K562 (cell line): Measurements from ENCODE around the gene COQ4. TPM values are rescaled to one million over a fixed set of nuclear protein-coding genes. Genes with fewer than 3 reads are reported as not detected.

ENCODE experiments used
- ATAC-seq: fragments of 200-7000 bp; cut with Tn5 transposase; 3 replicates; pipeline ENCODE4 v1.9.1; 2020; ENCODE audit warnings: moderate library complexity
- BruUV-seq: library from RNA; stranded (reverse); fragments of 400-500 nt; replicated peaks from 2 replicates; lab custom pipeline; 2021; lab: Mats Ljungman, UMichigan
- CTCF ChIA-PET: fragments of 300-600 bp; formaldehyde crosslinking; extraction: SDS; loops from one replicate; lab custom pipeline; 2021; ENCODE audit warnings: low intra/inter-chr PET ratio; lab: Yijun Ruan, JAX
- POLR2A ChIA-PET: fragments of 300-600, 350-650 bp; sonication (Branson Sonifier 250); formaldehyde crosslinking; extraction: SDS; loops from one replicate; lab custom pipeline; 2021; ENCODE audit warnings: antibody characterized with exemption, inconsistent platforms; lab: Yijun Ruan, JAX
- DNase-seq, 4 experiments: peaks; one replicate each; pipeline versions ENCODE4 v3.0.0 to v3.0.0-alpha.2; 2011 to 2018; ENCODE audit warnings: low spot score in 3 of 4, mixed read lengths in 3 of 4; ENCODE audit errors: extremely low read depth in 1 of 4
- FAIRE-seq: peaks from 2 replicates; lab custom pipeline; 2011; peaks lifted over from hg19 to GRCh38; lab: Jason Lieb, UNC
- H2AFZ ChIP-seq: 2 replicates; pipeline ENCODE4 v1.6.0; 2011; ENCODE audit warnings: low read depth, low read length, control low read depth, inconsistent platforms
- H3K27ac ChIP-seq: fragments of 200-600 bp; 3 replicates; pipeline ENCODE4 v1.8.0; 2011; ENCODE audit warnings: low read depth, mild to moderate bottlenecking, control low read depth, inconsistent platforms, low read length, moderate library complexity, mixed read lengths; ENCODE audit errors: extremely low read depth
- H3K27me3 ChIP-seq, 2 experiments: fragments of 300-600 bp in 1 of 2; 2 replicates in 1 of 2; 3 replicates in 1 of 2; pipeline versions ENCODE4 v1.6.0 to v1.8.0; 2011; ENCODE audit warnings: inconsistent platforms in 2 of 2, low read length in 2 of 2, mild to moderate bottlenecking in 1 of 2, mixed read lengths in 1 of 2, moderate library complexity in 1 of 2; ENCODE audit not compliant: control insufficient read depth in 2 of 2, insufficient read depth in 2 of 2
- H3K36me3 ChIP-seq: fragments of 300-600 bp; 3 replicates; pipeline ENCODE4 v1.8.0; 2011; ENCODE audit warnings: mild to moderate bottlenecking, low read length, inconsistent platforms; ENCODE audit not compliant: control insufficient read depth, insufficient read depth
- H3K4me1 ChIP-seq, 2 experiments: fragments of 200-600 bp in 1 of 2; replicated peaks in 1 of 2; 2 replicates in 1 of 2; 3 replicates in 1 of 2; pipeline versions ENCODE4 v1.5.1 to v1.8.0; 2011; ENCODE audit warnings: inconsistent platforms in 2 of 2, low read length in 2 of 2, mild to moderate bottlenecking in 1 of 2, mixed read lengths in 1 of 2, moderate library complexity in 1 of 2; ENCODE audit not compliant: control insufficient read depth in 2 of 2, insufficient read depth in 2 of 2
- H3K4me2 ChIP-seq: 2 replicates; pipeline ENCODE4 v1.6.1; 2011; ENCODE audit warnings: low read length, control low read depth, inconsistent platforms, mixed read lengths; ENCODE audit not compliant: insufficient read depth
- H3K4me3 ChIP-seq: fragments of 200-600 bp; sonication (generic), shearing (Covaris generic); 2 replicates; pipeline ENCODE4 v1.5.1; 2016; ENCODE audit warnings: control low read depth, inconsistent platforms
- H3K79me2 ChIP-seq: fragments of 200-600 bp; 3 replicates; pipeline ENCODE4 v1.8.0; 2011; ENCODE audit warnings: low read length, inconsistent platforms; ENCODE audit not compliant: control insufficient read depth, insufficient read depth
- H3K9ac ChIP-seq, 2 experiments: 2 replicates each; pipeline versions ENCODE4 v1.6.0 to v1.6.1; 2011; ENCODE audit warnings: low read depth in 2 of 2, low read length in 2 of 2, control low read depth in 1 of 2, inconsistent platforms in 1 of 2, mild to moderate bottlenecking in 1 of 2, mixed read lengths in 1 of 2; ENCODE audit not compliant: insufficient read depth in 1 of 2
- H3K9me1 ChIP-seq: one replicate; pipeline ENCODE4 v1.6.0; 2011; ENCODE audit warnings: inconsistent platforms, mild to moderate bottlenecking, low read length, moderate library complexity; ENCODE audit not compliant: control insufficient read depth, insufficient read depth
- H3K9me3 ChIP-seq: replicated peaks from 2 replicates; pipeline ENCODE4 v1.5.1; 2011; ENCODE audit warnings: low read depth, low read length, inconsistent platforms; ENCODE audit not compliant: control insufficient read depth, insufficient read depth
- H4K20me1 ChIP-seq: replicated peaks from 2 replicates; pipeline ENCODE4 v1.6.1; 2011; ENCODE audit warnings: low read length, inconsistent platforms, mixed read lengths; ENCODE audit not compliant: control insufficient read depth, insufficient read depth
- ARID1B ChIP-seq: fragments of 450-650 bp; IDR thresholded peaks from 2 replicates; pipeline ENCODE4 v1.6.1; 2016; ENCODE audit warnings: antibody characterized with exemption, mild to moderate bottlenecking, inconsistent platforms
- CREB3L1 ChIP-seq: fragments of 450-650 bp; IDR thresholded peaks from 2 replicates; pipeline ENCODE4 v1.6.1; 2014; ENCODE audit warnings: low read depth, mild to moderate bottlenecking, moderate library complexity, borderline replicate concordance
- ILF3 ChIP-seq: fragments of 450-650 bp; IDR thresholded peaks from 2 replicates; pipeline ENCODE4 v1.6.1; 2018; ENCODE audit warnings: antibody characterized with exemption, mild to moderate bottlenecking, moderate library complexity, borderline replicate concordance
- NFIC ChIP-seq: fragments of 450-650 bp; IDR thresholded peaks from 2 replicates; pipeline ENCODE4 v1.6.1; 2017; ENCODE audit warnings: mild to moderate bottlenecking, inconsistent platforms
- SAFB2 ChIP-seq: fragments of 200-400 bp; formaldehyde crosslinking; IDR thresholded peaks from 2 replicates; pipeline ENCODE4 v1.6.1; 2018; ENCODE audit warnings: borderline replicate concordance, low read length, low read depth, moderate library complexity; ENCODE audit not compliant: severe bottlenecking
- ZBTB26 ChIP-seq: fragments of 450-650 bp; formaldehyde crosslinking; IDR thresholded peaks from 2 replicates; pipeline ENCODE4 v1.4.0; 2022; ENCODE audit warnings: missing genetic modification characterization
- ZBTB33 ChIP-seq: sonication (generic); formaldehyde crosslinking; IDR thresholded peaks from 2 replicates; pipeline ENCODE4 v1.8.1; 2023; ENCODE audit warnings: mild to moderate bottlenecking, missing genetic modification reagents
- ZNF444 ChIP-seq: fragments of 250-450 bp; sonication (Bioruptor Pico); IDR thresholded peaks from 2 replicates; pipeline ENCODE4 v1.4.0; 2020; ENCODE audit warnings: mild to moderate bottlenecking, moderate library complexity
- WGBS: fragments of 100-300 bp; shearing (Covaris generic); methylation state at CpG from one replicate; pipeline ENCODE4 v1.1.6; 2016; ENCODE audit warnings: low coverage, mixed read lengths; ENCODE audit not compliant: insufficient coverage; ENCODE audit errors: missing lambda C conversion rate; 5-methylcytosine and 5-hydroxymethylcytosine counted together
- in situ Hi-C: fragments of 300-500 bp; cut with MboI; formaldehyde crosslinking; loops from 4 replicates; pipeline ENCODE4 v1.15.0; 2018; ENCODE audit warnings: inconsistent platforms, mixed read lengths
- intact Hi-C: fragments of 100-400 bp; cut with micrococcal nuclease; formaldehyde crosslinking; loops from 2 replicates; pipeline ENCODE4 v1.14.2; 2022
- polyA plus RNA-seq, 8 experiments: library from polyadenylated mRNA; depleted of rRNA in 4 of 8; stranded (reverse) in 5 of 8; unstranded in 3 of 8; fragments of >200 nt; fragmentation: Nextera tagmentation in 2 of 8; fragmentation: Illumina TruSeq in 1 of 8; extraction: Ambion mirVana in 2 of 8; extraction: Trizol in 1 of 8; gene quantifications; 2 replicates each; pipeline versions ENCODE4 v1.2.1 to v1.2.3, GENCODE V29; 2011 to 2014; ENCODE audit warnings: inconsistent platforms in 1 of 8, missing spikeins in 1 of 8
- total RNA-seq, 7 experiments: library from RNA; depleted of rRNA in 6 of 7; stranded (reverse); fragments of >200 nt in 6 of 7; fragmentation: Illumina TruSeq in 2 of 7; extraction: Trizol in 2 of 7; gene quantifications; 2 replicates each; pipeline versions ENCODE4 v1.2.1 to v1.2.3, GENCODE V29; 2011 to 2021; ENCODE audit warnings: low replicate concordance in 1 of 7

COQ4 gene
- total and polyA plus RNA-seq, 9 of the 15 experiments (the other 6 are each of a cell fraction or from before 2014, with no cell fraction given), result 9.1 to 135 (median 67.2) TPM

GRCh38 chr9:128286440-128286839 is 36.2 kb upstream of the COQ4 start:
- TF ChIP-seq ZNF444, result no peak
- TF ChIP-seq ZBTB26 (CRISPR knock-in tag), result no peak
- TF ChIP-seq ARID1B, result no peak
- no peak for TF ChIP-seq NFIC
- no peak for TF ChIP-seq SAFB2
- TF ChIP-seq ZBTB33 (CRISPR knock-in tag), result no peak
- no peak for TF ChIP-seq CREB3L1
- TF ChIP-seq ILF3, result no peak
- TF ChIP-seq, all 486 proteins: peak for 0
- POLR2A ChIA-PET, result interaction anchor here (0.6 to 5.5 kb wide), 3 partner anchors 9 to 22 kb away, joined by 3 to 35 read pairs (median 33); partner anchors contain the start of genes GOLGA2 and SWI5

More at GRCh38 chr9:128286440-128286839, 36.2 kb upstream of the COQ4 start:
- Histone ChIP-seq H3K9ac (0 out of 4 replicates have a peak overlapping the region, but pooled peaks of 1 of the 2 experiments have one; percentile 22), H2AFZ (no peak overlapping the region), H4K20me1 (no peaks in the 10 kb centered on the region; the same call in 1 of the 2 replicates), H3K9me3 (no peaks in the 10 kb centered on the region), H3K36me3 (peaks cover 30% of the 10 kb centered on the region), H3K9me1 (no peaks in the 10 kb centered on the region), H3K4me2 (no peak overlapping the region), H3K27ac (no peak overlapping the region), H3K4me3 (no peak overlapping the region), H3K27me3 (no peaks in the 10 kb centered on the region), H3K4me1 (peaks cover 0 to 5% of the 10 kb centered on the region in 2 experiments; a peak in 1 of 5 replicates), H3K79me2 (no peaks in the 10 kb centered on the region)
- CTCF ChIA-PET, result no interaction called here
- no TSS peak for BruUV-seq
- intact Hi-C loops, result no loop called here
- DNase-seq (no peak), ATAC-seq (no peak), FAIRE-seq (no peak)
- in situ Hi-C loops, result loop anchor here (25.0 kb wide), 1 partner anchor 1501 kb away; no protein-coding TSS in a partner anchor
- 81% methylated on average over 6 of the region's 6 CpGs for WGBS
